Head of caudate nucleus (tissue), 42 donors: ENCODE data around the gene KCNMA1.

Experiments
- DNase-seq, 42 donors: peaks; one replicate each; pipeline versions ENCODE4 v3.0.0 to v3.0.0-alpha.2; 2020 to 2021; ENCODE audit warnings: mixed read lengths in 7 of 42
- intact Hi-C: fragments of 100-400 bp; cut with DNase I; formaldehyde crosslinking; loops from one replicate; pipeline ENCODE4 v1.15.0; 2022

KCNMA1 gene

DNA sequence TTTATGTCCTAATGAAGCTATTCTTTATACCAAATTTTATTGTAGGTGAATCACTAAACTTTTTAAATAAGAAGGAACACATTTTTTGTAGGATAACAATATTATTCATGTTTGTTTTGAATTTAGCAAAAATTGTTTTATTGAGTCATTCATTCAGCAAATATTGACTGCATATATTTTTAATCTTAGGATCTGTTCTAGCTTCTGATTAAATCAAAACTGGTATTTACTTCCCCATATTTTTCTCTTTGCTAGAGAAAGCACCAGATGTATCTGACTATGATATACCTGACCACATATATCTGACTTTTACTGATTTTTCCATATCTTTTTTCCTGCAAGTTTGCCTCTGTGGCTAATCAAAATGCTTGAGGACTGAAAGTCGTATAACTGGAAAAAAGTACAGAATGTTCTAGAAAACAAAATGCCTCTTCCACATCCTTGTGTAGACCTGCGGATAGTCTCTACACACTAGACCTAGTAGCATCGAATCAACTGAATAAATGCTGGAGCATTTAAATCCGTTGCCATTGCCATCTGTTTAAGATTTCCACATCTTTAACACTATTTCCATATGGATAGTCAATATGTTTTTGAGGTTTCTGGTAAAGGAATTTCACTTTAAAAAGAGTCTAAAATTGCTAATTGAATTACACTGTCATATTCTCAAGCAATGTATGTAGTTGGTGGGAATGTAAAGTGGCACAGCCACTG lies 594.7 kb downstream of the KCNMA1 start:
- DNase-seq, result no peak
- intact Hi-C loops, result no loop called here

DNA sequence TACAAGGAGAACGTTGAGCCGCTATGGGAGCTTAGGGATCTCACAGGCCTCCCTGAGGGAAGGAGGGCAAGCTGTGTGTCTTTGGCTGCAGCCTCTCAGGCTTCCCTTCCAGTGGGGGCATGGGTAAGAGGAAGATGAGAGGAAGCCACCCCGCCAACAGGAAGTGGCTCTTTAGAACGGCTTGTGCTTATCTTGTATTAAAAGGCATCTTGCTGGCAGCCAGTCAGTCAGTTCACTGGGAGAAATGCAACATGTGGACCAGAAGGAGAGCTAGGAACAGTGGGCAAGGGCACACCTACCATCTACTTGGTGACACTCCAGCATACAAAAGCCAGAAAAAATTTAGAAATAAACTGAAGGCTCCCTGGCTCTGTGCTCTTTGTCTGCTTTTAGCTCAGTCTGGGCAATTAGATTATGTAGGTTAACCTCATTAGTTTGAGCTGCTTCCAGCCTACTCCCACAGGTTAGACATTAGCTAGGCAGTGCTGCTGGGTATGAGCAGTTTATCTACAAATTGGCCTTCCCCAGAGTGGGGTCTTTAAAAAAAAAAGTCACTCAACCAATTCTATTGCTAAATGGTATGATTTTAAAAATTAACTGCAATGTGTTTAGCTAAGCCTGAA lies 595.9 kb downstream of the KCNMA1 start:
- DNase-seq, result peak in 5 of 42 donors; percentile 6 to 23 (median 22)
- intact Hi-C loops, result no loop called here

DNA sequence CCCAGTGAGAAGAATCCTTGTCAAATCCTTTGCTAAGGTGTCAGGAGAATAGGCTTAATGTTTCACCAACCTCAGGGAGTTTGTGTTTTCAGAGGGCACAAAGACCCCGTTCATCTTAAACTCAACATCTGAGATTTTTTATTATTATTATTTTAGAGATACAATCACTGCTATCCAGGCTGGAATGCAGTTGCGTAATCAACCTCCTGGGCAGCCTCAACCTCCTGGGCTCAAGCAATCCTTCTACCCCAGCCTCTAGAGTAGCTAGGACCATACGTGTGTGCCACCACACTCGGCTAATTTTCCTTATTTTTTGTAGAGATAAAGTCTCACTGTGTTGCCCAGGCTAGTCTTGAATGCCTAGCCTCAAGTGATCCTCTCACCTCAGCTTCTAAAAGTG lies 599.2 kb downstream of the KCNMA1 start:
- intact Hi-C loops, result no loop called here

DNA sequence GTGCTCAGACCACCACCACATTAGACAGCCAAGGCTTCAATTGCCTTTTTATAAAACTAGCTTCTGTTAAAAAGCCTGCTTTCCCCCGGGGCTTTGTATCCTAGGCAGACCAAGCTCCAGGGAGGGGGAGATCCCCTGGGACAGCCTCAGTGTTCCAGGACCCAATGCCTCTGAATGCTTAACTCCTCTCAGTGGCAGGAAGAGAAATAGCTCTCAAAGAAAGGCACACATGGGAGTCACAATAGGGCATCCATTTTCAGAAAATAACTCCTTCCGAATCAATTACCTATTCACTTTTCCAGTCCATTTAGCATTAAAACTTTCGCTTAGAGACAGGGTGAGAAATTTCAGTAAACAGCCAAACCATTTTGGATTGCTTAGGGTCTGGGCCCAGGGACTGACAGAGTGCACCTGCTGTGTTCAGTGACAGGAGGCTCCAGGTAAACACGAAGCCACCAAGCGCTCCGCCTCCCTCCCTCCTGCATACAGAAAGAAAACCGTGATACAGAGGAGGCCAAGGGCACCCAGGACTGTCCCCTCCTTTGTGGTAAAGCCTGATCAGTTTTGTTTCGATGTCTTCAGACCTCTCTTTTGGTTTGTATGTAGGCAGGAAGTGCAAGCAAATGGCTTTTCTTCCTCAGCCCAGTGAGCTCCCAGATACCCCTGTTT lies 599.7 kb downstream of the KCNMA1 start:
- DNase-seq, result no peak
- intact Hi-C loops, result no loop called here

More for the DNA sequence above, 599.2 kb downstream of the KCNMA1 start:
- DNase-seq, result no peak

DNA sequence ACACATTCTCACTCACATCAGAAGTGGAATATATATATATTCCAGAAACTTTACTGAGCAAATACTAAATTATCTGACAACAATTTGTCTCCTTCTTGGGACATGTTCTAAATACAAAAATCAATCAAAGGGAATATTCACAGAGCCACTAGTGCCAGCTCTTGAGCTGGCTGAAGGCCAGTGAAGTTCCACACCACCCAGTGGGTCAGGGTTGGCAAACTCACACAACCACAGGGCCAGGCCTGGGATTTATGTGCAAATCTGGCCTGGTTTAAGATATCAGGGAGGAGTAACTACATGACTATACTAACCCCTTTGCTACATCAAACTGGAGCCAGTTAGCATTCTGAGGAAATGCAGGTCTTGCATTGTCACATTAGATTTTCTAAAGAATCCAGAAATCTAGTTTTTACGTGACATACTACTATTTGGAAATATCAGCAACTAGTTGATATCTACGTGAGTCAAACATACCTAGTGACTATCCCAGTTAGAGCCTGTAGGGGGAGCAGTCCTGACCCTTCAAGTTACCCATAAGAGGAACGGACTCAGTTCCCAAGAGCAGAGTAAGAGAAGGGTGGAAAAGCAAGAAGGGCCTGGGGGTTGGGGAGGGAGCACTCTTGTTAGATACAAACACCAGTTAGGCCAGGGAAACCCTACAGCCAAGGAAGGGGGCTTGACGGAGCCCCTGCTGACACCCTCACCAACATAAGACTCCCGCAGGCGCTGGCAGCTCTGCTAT lies 600.4 kb downstream of the KCNMA1 start:
- intact Hi-C loops, result no loop called here
- peak in 5 of 42 donors; percentile 16 to 51 (median 31) for DNase-seq

DNA sequence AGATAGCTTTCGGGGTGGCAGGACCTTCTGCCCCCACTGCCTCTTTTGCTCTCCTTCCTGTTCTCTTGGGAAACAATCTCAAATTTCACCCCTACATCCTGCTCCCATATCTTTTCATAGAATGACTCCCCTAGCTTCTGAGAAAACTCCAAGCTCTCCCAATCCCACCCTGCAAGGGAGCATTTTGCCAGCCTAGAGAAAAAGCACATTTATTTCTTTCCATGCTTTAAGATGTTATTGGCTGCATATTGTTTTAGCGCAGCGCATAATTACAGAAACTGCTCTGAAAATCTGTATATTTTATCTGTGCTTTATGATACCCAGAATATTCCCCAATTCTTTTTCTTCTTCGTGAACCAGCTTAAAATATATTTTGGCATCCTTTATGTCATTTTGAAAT lies 601.3 kb downstream of the KCNMA1 start:
- DNase-seq, result no peak
- intact Hi-C loops, result no loop called here

DNA sequence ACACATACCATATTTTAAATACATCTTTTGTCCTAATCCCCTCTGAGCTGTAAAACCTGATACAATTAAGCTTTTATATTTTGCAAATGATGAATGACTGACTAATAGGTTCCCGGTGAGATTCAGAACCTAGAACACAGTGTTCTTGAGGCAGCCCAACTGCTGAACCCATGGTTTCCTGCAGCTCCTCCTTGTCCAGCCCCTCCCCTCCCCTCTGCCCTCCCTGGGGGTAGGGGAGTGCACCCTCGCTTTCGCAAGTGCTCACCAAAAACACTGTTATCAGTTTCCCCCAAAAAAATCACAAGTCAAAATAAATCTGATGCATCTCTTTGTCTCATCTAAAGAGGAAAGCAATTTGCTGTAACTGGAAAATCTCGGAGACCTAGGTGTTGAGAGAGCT lies 602.8 kb downstream of the KCNMA1 start:
- intact Hi-C loops, result no loop called here
- no peak for DNase-seq

DNA sequence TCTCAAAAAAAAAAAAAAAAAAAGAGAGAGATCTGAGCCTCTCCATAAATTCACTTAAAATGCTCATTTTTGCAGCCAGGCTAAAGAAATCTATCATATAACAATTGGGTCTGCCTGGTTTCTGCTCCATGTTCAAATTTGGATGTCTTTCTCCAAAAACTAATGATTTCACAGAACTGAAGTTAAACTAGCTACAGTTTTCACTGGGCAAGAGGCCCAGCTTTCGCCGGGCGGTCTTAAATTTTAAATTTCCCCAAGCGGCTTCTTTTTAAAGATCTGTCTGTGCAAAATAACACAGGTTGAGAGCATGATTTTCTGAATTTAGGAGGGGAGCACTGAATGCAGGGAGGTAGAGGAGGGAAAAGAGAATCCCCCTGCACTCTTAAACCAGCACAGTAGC lies 603.4 kb downstream of the KCNMA1 start:
- intact Hi-C loops, result no loop called here

DNA sequence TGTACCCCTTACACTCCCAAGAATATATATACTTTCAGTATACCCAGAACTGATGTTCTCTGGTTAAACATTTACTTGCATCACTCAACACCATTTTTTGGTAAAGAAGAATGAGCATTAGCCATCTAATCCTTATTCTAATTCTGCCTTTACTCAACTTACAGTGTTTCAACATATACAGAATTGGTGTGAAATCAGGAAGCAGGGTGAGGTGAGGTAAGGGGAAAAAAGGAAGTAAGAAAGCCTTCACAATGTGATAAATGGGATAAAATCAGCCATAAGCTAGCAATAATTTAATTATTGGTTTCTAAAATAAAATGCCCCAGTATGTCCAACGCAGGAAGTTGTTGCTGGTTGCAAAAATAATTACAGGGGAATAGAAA lies 605.4 kb downstream of the KCNMA1 start:
- DNase-seq, result no peak
- intact Hi-C loops, result no loop called here

More for the DNA sequence above, 603.4 kb downstream of the KCNMA1 start:
- no peak for DNase-seq

DNA sequence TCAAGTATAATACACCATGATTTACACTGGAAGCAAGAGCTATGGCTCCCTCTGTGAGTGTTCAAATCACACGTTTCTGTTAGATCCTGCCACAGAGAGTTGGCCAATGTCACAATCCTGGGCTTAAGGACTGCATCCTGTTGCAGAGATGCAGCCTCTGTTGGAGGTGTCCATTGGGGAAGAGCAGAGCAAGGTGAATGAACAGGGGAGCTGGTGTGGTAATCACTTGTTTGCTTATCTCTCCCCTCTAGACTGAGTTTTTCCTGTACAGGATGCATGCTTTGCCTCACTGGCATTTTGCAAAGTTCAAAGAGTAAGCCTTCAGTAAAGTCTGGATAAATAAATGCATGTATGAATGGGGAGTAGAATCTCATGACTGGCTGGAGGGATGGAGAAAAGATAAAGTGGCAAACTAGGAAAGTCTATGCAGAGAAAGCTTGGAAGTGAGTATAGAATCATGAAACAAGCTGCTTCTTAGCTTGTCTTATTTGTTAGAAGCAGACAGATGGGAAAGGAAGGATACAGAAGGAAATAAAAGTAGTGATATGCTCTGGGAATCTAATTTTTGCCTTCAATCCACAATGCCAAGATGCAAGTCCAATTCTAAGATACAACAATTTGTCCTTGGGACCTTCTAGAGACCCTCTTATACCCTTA lies 605.9 kb downstream of the KCNMA1 start:
- intact Hi-C loops, result no loop called here
- no peak for DNase-seq

DNA sequence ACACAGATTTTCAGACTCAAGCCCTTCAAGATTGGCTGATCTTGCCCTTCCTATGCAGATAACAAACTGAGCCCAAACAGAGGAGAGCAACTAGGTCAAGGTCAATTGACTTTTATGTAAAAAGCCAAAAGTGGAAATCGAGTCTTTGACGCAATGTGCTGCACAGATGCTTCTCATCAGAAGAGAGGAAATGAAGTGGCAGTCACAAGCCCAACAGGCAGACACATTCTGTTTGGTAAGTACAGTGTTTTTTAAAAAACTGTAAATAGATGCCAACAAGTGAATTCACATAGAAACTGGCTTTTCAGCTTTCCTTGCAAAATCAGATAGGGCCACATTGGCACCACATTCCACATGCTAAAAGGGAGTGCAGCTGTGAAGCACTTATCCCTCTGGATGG lies 606.6 kb downstream of the KCNMA1 start:
- DNase-seq, result no peak
- intact Hi-C loops, result no loop called here

DNA sequence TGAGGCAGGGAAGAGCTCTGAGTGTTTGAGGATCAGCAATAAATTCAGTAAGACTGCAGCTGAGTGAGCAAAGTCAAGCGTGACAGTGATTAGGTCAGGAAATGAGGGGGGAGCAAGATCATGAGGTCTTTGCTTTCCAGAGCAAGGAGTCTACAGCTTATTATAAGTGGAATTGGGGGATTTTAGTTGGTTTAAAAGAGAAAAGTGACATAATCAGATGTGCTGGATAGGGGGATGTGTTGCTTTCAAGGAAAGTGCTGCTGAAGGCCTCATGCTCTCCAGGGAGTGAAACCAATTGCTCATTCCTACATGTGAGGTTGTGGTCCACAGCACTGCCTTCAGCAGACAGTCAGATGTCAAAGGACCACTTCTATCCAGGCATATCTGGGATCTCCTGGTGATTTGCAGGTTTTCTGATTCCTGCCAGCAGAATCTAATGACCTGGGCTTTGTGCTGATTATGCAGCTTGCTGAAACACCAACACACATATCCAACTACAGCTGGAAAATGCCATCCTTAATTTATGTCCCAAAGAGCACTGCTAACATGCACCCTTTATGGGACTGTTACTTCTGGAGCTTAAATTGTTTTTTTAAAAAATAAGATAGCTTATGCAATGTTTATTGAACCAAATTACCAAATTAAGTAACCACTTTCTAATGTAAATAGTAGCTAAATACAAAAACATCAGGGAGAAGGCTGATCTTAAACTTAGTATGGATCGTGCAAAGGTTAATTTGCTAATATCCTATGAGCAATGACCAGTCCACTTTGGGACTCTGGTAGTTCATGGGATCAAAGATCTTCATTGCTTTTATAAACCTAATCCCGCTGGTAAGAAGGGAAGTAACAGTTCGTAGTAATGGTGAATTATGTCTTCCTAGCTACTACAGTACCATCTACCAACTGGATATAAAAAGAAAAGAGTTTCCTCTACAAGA lies 607.6 kb downstream of the KCNMA1 start:
- intact Hi-C loops, result loop anchor here (2.0 kb wide), 1 partner anchor 15 kb away; no protein-coding TSS in a partner anchor
- DNase-seq, result no peak

DNA sequence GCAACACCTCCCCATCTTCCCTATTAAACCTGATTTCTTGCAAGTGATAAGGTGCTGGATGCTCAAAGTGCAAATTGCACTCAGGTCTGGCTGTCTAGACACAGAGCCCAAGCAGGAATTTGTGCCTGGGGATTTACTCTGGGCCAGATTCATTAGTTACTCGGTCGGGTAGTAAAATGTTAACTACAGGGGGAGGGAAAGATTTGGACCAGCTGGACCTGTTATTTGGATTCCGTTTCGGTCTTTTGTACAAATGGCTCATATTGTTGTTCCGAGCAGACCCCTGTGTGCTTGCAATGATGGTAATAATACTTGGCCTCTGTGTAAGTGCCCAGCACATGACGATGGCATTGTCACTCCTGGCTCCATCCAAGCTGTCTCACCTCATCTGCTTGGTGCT lies 609.6 kb downstream of the KCNMA1 start:
- intact Hi-C loops, result loop anchor here (2.0 kb wide), 1 partner anchor 13 kb away; no protein-coding TSS in a partner anchor
- no peak for DNase-seq

DNA sequence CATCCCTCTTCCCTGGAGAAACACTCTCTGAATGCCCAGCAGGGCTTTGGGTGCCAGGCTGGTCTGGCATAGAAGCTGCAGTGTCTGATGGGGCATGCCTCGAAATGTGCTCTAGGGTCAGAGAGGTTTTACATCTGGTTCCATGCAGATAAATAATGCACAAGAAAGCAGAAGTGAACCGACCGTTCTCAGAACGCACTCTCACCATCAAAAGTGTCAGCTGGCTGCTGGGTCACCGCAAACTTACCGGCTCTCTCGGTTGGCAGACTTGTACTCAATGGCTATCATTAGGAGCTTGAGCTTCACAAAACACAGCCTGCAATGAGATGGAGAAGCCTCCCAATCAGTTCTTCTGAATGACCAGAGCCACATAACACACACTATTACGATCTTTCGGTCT lies 610.0 kb downstream of the KCNMA1 start:
- no peak for DNase-seq
- intact Hi-C loops, result no loop called here

DNA sequence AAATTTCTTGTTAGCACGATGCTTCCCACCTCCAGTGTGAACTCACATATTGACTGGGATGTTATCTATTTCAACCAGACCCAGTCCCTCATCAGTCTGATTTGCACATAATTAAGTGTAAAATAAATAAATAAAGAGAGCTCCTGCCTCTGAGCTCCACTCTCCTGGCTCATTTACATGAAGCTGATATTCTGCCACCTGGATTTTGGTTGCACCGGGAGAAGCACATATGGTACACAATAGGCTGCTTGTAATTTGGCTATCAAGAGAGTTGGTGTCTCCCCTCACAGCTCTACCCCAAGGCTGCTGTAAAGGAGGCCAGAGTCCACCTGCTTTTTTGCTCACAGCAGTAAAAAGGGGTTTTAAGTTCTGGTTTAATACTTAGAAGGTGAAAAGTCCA lies 610.5 kb downstream of the KCNMA1 start:
- intact Hi-C loops, result no loop called here
- no peak for DNase-seq

DNA sequence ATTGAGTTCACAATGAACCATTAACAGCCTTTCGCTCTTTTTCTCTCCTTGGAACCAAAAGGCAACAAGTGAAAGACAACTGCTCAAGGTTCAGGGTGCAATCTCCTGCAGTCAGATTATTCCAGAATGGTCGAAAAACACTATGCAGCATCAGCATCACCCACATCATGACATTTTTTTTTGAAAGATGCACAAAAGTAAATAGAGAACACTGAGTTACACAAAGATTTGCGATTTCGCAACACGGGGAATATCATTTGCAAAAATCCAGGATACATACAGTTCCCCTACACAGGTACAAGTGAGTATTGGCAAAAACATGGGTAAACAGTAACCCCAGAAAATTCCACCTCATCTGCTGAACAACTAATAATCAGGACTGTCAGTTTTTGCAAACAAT lies 611.5 kb downstream of the KCNMA1 start:
- intact Hi-C loops, result no loop called here
- DNase-seq, result no peak

DNA sequence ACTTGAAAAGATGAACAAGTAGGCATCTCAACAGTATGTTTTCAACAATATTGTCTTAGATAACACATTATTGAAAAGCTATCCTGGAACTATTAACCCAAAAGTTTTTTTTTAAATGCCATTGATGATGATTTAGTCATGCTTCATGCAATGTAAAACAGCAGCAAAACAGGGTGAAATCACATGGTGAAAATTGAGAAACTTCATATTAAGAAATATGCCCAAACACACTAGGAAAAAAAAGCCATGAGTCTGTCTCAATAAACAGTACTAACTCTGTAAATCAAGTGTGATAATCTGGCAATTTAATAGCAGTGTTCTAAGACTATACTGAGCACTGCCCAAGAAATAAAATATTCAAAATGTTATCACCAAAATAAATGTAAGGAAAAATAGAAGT lies 613.1 kb downstream of the KCNMA1 start:
- no peak for DNase-seq
- intact Hi-C loops, result no loop called here

DNA sequence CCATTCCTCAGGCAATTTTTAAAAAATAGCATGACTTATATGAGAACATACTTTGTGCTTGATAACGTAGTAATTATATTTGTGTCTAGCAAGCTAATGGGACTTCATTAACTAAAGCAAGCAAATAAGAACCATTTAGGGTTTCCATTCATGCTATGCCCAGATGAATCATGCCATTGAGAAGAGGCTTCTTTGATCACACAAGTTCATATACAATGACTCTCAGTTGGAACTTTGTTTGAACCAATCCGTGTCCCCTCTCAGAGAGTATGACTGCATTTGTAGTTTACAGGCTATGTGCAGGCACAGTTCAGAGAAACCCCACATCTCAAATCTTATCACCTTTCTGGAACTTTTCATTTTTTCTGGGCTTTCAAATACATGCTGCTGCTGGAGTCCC lies 614.2 kb downstream of the KCNMA1 start:
- no peak for DNase-seq
- intact Hi-C loops, result no loop called here
